Skin epidermis (tissue), 12 donors: ENCODE results near the gene TNRC18.
"Not testable (repeated sequence)": the region's sequence is repeated elsewhere in the genome, so short reads cannot be mapped to it uniquely, and the experiment has no call there.

Experiments
- H3K27ac ChIP-seq, 21 experiments: fragments of 200-600 bp; sonication (generic) in 11 of 21; one replicate each; pipeline ENCODE4 v1.5.0; 2020; ENCODE audit warnings: mild to moderate bottlenecking in 3 of 21, inconsistent platforms in 2 of 21, moderate library complexity in 2 of 21
- H3K4me3 ChIP-seq, 7 experiments: fragments of 200-600 bp; sonication (generic) in 2 of 7; one replicate each; pipeline ENCODE4 v1.5.0; 2020; ENCODE audit warnings: inconsistent platforms in 2 of 7, mild to moderate bottlenecking in 2 of 7, moderate library complexity in 1 of 7

TNRC18 gene

DNA sequence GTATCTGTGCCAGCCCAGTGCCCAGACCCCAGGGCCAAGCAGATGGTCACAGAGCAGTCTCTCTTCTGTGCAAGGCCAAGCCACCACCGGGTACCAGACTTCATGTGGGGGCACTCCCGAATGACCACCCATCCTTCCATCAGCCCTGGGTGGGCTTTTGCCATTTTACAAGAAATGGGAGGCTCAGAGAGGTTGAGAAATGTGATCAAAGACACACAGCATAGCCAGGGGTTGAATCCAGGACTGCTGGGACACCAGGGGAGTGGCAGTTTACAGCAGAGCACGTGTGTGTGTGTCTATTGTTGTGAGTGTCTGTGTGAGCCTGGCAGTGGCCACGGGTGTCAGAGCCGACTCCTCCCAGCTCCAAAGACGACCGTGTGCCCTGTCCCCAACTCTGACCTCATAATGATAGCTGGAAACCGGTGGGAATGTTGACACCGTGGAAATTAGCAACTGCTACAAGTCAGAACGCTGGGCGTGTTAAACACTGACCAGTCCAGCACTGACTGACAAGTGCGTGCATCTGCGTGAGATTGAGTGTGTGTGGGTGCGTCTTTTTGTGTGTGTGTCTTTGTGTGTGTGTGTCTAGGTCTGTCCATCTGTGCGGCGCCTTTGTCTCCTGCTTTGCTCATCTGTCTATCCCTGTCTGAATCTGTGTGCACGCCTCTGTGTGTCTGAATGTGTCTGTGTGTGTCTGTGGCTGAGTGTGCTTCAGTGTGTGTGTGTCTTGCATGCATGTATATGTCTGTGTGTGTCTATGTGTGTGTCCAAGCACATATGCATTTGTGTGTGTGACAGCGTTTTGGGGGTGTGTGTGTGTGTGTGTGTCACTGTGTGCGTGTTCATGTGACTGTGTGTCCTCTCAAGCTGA, 158.1 kb downstream of the TNRC18 start:
- H3K4me3 ChIP-seq, result no peak overlapping the region
- no peak overlapping the region for H3K27ac ChIP-seq

DNA sequence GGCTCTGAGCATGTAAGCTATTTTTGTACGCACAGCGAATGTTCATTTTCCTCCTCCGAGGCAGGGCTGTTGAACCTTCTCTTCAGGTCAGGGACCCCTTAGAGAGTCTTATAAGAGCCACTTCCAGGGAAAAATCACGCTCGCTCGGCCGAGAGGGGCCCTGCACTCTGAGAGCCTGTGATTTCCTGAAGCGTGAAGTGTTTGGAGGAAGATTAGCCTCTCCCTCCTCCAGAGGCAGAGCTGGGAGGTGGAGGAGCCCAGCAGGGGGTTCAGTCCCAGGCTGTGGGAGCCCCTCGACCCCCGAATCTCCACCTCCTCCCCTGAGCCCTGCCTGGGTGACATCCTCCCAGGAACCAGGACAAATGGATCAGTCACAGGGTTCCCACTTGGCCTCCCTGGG, 160.6 kb downstream of the TNRC18 start:
- not testable (repeated sequence) for H3K4me3 ChIP-seq, H3K27ac ChIP-seq

DNA sequence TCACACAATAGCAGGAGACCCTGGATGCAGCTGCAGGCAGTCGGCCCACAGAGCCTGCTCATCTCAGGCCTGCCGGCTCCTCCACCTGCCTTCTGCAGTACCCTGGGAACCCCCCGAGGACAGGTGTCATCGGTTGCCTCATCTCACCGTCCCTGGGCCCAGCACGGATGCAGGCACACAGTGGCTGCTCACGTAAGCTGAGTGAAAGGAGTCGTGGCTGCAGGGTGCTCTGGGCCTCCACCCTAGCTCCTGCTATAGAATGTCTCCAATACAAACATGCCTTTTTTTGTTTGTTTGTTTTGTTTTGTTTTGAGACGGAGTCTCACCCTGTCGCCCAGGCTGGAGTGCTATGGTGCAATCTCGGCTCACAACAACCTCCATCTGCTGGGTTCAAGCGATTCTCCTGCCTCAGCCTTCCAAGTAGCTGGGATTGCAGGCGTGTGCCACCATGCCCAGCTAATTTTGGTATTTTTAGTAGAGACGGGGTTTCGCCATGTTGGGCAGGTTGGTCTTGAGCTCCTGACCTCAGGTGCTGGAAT, 163.0 kb downstream of the TNRC18 start:
- not testable (repeated sequence) for H3K27ac ChIP-seq, H3K4me3 ChIP-seq
